22Rv1 (cell line): ENCODE results near the gene RIPPLY3.

Source experiments
- CTCF ChIP-seq: fragments of 450-650 bp; IDR thresholded peaks from 2 replicates; pipeline ENCODE4 v1.5.1; 2017; ENCODE audit warnings: mild to moderate bottlenecking
- ZFX ChIP-seq: fragments of 450-650 bp; IDR thresholded peaks from 2 replicates; pipeline ENCODE4 v1.6.1; 2017; ENCODE audit warnings: antibody characterized with exemption, borderline replicate concordance

DNA sequence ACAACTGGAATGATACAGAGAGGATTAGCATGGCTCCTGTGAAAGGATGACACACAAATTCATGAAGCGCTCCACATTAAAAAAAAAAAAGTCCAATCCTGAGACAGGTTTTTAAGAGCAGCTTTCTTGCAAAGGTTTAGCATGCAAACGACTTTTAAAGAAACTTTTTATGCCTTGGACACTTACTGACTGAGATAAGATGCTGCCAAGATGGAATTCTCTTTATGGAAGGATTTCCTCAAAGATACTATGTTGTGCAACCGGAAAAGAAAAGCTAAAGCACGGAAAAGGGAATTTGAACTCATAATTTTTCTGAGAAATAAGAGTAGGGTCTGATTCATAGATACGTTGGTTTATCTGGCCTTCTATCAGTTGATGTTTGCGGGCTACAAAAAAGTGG lies 39.1 kb downstream of the RIPPLY3 start:
- no peak for TF ChIP-seq CTCF
- no peak for TF ChIP-seq ZFX
